ENCODE results near the gene OPCML.

OPCML gene

GRCh38 chr11:133053124-133053776 lies 479.1 kb downstream of the OPCML start:
- TF ChIP-seq CTCF (conservative IDR thresholded peaks at IDR 0.05) = no peak
- no peak overlapping the region; the same call in 1 of the 2 replicates for H3K27ac ChIP-seq

- TF ChIP-seq CTCF (conservative IDR thresholded peaks at IDR 0.05) = no peak
- no peak overlapping the region; the same call in 1 of the 2 replicates for H3K27ac ChIP-seq
Measured at GRCh38 chr11:133052537-133052936, 479.8 kb downstream of the OPCML start.

- H3K27ac ChIP-seq = no peak overlapping the region
- no peak for TF ChIP-seq CTCF (conservative IDR thresholded peaks at IDR 0.05)
Measured at GRCh38 chr11:133049244-133050019, 482.9 kb downstream of the OPCML start.

GRCh38 chr11:133048270-133048669 lies 484.0 kb downstream of the OPCML start:
- no peak for TF ChIP-seq CTCF (conservative IDR thresholded peaks at IDR 0.05)
- no peak overlapping the region for H3K27ac ChIP-seq

- H3K27ac ChIP-seq = no peak overlapping the region
- no peak for TF ChIP-seq CTCF (conservative IDR thresholded peaks at IDR 0.05)
Measured at GRCh38 chr11:133047771-133048115, 484.6 kb downstream of the OPCML start.

GRCh38 chr11:133047036-133047770 lies 485.1 kb downstream of the OPCML start:
- no peak for TF ChIP-seq CTCF (conservative IDR thresholded peaks at IDR 0.05)
- H3K27ac ChIP-seq = no peak overlapping the region

GRCh38 chr11:133046252-133046651 lies 486.0 kb downstream of the OPCML start:
- H3K27ac ChIP-seq = no peak overlapping the region
- TF ChIP-seq CTCF (conservative IDR thresholded peaks at IDR 0.05) = no peak

Measured in VCaP (cell line).